GM21381 (cell line): Measurements from ENCODE around the gene ARSB.
"Not testable (repeated sequence)": the region's sequence is repeated elsewhere in the genome, so short reads cannot be mapped to it uniquely, and the experiment has no call there.

Experiments
- ATAC-seq: cut with Tn5 transposase; IDR thresholded peaks from one replicate; pipeline ENCODE4 v1.9.1; 2021; ENCODE audit warnings: mild to moderate bottlenecking, moderate library complexity; ENCODE audit not compliant: unreplicated experiment

The ARSB gene

GRCh38 chr5:78958672-78959445 lies 26.3 kb downstream of the ARSB start:
- no peak for ATAC-seq

DNA sequence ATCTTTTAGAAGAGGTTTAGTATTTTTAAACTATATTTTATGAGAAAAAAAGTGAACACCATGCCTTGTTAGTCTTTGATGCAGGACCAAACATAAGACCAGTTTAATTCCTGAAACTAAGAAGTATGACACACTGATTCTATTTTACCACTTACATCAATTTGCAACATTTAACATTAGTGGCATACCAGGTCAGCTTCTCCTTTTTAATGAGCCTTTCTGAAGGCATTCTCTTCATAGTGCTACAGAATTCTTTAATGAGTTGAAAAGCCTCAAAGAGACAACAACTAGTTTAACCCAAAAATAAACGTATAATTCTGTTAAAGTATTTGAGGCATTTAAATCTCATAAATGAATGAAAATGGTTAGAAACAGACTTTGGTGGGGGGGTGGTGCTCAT lies 28.2 kb downstream of the ARSB start:
- no peak for ATAC-seq

GRCh38 chr5:78953092-78953800 lies 31.9 kb downstream of the ARSB start:
- no peak for ATAC-seq

- no peak for ATAC-seq
Observed at GRCh38 chr5:78930721-78931120, 54.4 kb downstream of the ARSB start.

- no peak for ATAC-seq
Observed at GRCh38 chr5:78929833-78930232, 55.3 kb downstream of the ARSB start.

- no peak for ATAC-seq
Observed at GRCh38 chr5:78927657-78928282, 57.3 kb downstream of the ARSB start.

GRCh38 chr5:78926252-78926651 lies 58.9 kb downstream of the ARSB start:
- ATAC-seq: no peak

DNA sequence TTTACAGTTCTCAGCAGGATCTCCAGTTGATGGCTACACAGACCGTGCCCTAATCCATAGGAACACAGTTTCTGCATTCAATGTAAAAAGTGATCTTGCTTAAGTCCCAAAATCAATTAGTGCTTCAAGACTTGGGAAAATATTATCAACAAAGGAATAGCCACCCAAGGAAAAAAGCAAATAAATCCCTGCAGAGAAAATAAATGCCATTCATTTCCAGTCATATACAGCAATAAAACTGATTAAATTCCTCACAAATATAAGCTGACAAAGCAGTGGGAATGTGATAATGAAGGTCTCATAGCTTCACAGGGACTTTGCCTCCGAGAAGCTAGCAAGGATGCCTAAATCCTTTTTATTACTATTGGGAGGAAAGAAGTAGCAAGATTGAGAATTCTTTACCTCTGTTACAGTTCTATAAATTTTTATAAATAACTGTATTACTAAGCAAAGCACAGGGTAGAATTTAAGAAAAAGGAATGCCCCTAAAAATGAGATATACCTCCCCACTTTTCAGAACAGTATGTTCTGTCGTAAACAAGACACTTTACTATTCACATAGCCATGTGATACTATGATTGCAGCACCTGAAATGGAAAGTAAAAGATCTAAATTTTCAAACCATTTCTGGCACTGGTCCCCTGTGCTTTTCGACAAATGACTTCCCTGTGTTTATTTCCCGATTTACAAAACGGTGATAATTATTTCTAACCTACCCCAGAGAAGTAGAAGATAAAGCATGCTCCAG lies 59.8 kb downstream of the ARSB start:
- no peak for ATAC-seq

DNA sequence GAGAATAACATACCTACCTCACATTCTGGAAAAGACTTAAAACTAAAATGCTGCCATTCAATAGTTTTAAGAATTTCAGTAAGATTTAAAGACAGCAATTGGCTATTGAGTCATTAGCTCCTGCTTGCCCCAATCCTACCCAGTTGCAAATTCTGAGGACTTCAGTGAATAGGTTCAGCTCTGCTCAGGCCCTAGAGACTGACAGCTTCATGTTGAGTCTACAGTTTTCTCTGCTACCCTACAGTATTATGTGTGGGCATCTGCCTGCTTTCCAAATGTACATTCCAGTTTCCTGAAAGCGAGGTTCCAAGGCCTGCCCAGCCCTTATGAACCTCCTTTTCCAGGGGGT lies 61.5 kb downstream of the ARSB start:
- no peak for ATAC-seq

DNA sequence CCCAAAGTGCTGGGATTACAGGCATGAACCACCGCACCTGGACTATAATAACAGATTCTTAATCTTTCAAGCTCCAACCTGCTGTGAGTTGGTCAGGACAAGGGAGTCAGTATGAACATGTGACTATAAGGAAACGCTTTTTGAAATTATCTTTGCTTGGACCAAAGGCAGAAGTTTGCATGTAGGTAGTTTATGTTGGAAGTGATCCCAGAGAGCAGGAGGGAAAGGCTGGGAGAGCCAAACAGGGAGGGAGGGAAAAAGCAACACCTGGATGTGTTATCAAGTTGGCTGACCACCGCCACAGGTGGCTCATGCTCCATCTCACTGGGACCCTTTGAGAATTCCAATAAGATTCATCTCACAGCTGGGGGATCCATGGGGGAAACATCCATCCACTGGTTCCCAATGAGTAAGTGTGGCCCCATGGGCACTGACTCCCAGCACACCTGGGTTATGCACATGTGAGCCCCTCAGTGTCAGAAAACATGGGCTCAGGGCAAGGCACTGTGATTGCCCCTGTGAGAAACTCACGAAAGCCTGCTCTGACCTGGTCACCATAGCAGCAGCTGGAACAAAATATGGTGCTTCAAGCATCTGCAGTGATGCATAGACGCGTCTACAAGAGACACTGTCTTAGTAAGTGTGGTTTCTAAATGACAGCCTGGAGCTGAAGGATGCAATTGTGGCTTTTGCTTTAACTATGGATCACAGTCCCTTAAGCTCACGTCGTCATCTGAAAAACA lies 62.1 kb downstream of the ARSB start:
- no peak for ATAC-seq

DNA sequence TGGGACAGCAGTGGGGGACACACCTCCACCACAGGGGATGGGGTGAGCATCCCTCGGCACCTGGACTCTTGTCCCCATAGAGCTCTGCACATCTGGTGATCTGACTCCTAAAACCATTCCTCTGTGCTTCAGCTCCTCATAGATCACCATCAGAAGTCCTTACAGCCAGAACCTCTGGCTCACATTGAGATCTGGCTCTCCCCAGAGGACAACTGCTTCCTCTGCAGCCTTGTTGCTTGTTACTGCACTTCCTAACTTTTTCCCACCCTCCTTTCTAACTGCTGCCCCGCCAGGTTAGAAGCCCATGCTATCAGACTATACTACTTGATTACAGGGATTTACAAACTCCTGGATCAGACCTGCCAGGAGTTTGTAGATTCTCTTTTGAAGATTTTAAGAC lies 64.5 kb downstream of the ARSB start:
- no peak for ATAC-seq

GRCh38 chr5:78919796-78920195 lies 65.3 kb downstream of the ARSB start:
- no peak for ATAC-seq

DNA sequence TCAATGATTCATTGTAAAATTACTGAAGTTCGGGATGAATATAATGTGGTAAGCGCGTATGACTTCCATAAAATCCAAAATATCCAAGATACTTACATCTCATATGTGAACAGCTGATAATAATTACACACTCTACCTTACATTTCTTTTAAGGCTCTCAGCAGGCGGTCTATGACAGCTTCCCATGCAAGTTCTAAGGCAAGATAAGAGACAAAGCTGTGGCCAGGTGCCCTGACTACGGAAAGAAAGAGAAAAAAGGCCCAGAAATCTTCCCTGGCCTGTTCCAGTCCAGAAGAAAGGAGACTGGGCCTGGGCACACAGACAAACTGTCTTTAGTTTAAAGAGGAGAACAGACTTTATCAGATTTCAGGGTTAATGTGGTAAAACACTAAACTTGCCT lies 69.1 kb downstream of the ARSB start:
- ATAC-seq: no peak

- no peak for ATAC-seq
Observed at GRCh38 chr5:78915170-78915569, 69.9 kb downstream of the ARSB start.

DNA sequence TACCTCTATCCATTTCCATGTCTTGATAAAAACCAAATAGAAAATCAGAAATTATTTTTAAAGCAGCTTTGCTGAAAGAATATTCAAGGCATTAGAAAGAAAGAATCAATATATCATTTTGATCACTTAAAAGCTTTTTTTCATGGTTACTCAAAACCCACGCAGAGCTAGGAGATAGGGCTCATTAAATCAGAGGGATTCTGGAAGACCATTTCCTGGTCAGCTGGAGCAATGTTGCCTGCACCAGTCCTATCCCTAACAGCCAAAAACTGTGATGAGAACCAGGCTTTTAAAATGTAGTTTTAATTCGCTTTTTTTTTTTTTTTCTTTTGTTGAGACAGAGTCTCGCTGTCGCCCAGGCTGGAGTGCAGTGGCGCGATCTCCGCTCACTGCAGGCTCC lies 72.3 kb downstream of the ARSB start:
- ATAC-seq: no peak

- ATAC-seq: no peak
Observed at GRCh38 chr5:78912085-78912771, 72.9 kb downstream of the ARSB start.

DNA sequence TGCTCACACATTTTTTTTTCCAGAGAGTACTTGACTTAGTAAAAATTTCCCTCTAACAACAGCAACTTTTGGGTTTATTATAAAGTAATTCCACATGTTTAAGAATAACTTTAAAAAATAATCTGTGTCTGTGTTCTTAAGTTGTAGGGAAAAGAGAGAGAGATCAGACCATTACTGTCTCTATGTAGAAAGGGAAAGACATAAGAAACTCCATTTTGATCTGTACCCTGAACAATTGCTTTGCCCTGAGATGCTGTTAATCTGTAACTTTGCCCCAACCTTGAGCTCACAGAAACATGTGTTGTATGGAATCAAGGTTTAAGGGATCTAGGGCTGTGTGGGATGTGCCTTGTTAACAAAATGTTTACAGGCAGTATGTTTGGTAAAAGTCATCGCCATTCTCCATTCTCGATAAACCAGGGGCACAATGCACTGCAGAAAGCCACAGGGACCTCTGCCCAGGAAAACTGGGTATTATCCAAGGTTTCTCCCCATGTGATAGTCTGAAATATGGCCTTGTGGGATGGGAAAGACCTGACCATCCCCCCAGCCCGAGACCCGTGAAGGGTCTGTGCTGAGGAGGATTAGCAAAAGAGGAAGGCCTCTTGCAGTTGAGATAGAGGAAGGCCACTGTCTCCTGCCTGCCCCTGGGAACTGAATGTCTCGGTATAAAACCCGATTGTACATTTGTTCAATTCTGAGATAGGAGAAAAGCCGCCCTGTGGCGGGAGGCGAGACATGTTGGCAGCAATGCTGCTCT lies 75.7 kb downstream of the ARSB start:
- ATAC-seq: not testable (repeated sequence)

DNA sequence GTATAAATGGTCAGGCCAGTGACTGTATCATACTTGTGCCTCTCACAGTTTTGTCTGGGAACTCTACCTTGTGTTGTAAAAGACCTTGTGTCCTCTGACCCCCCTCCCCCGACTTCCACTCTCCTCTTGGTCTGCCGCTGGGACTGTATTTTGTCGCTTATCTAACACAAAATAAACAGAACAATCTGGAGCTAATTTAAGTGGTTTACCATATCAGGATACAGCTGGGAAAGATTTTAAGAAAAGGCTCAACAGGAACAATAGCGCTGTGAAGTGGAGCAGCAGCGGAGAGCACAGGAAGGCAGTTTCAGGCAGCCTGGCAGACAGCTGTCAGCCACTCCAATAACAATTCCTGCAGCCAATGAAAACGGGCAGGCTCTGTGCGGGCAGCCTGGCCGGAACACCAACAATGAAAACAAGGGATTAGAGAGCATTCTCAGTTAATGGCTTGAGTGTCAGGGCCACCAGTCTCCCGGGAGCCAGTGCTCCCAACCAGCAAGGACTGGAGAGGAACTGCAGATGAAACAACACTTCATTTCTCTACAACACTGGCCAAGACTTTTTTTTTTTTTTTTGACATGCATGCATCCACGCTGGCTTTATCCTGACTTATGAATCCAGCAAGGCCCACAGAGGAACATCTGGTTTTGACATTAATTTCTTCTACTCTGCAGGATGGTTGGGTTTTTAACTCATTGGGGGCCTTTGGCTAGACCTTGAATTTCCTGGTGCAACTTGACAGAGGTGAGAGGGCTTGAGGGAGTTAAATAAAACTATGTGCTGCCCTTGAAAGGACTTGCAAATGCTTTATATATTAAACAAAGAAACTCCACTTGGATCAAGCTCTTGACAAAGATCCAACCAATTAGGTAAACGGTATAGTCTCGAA lies 76.7 kb downstream of the ARSB start:
- ATAC-seq: no peak
